GM18909 (cell line): Measurements from ENCODE around the gene AGAP3.

ENCODE experiments used
- ATAC-seq: cut with Tn5 transposase; IDR thresholded peaks from one replicate; pipeline ENCODE4 v1.9.1; 2021; ENCODE audit warnings: mild to moderate bottlenecking; ENCODE audit not compliant: unreplicated experiment, poor library complexity

AGAP3 gene

DNA sequence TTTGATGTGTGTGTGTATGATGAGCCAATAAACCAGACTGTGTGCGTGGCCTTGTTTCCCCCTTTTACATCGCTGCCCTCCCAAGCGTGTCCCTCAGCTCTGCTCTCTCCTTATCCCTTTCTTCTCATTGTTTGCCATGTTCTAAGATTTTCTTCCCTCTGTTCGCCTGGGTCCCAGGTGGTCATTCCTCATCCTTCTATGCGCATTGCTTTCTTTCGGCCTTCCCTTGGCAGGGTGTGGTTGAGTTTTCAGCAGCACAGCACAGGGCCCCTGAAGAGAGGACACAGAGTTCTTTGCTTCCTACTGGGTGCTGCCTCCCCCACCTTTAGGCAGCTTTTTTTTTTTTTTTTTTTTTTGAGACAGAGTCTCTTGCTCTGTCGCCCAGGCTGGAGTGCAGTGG, 58.1 kb downstream of the AGAP3 start:
- no peak for ATAC-seq

DNA sequence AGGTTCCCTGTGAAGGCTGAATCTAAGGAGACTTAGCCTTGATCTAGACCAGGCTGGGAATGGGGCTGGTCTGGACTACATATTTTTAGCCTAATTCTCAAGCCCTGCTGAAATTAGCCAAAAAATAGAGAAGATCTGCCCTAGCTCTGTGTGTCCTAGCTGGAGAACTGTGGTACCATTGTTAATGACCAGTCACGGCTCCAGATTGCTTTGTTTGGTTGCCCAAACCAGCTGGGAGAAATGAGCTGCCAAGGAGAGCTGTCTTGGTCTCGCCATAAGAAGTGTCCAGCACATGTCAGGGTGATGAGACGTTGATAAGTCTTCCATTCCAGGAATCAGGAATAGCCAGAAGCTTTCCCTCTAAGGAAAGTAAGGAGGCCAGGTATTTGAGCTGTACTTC, 60.5 kb downstream of the AGAP3 start:
- ATAC-seq, result no peak

- ATAC-seq, result no peak
Measured at GRCh38 chr7:151148319-151149259, 62.3 kb downstream of the AGAP3 start.

DNA sequence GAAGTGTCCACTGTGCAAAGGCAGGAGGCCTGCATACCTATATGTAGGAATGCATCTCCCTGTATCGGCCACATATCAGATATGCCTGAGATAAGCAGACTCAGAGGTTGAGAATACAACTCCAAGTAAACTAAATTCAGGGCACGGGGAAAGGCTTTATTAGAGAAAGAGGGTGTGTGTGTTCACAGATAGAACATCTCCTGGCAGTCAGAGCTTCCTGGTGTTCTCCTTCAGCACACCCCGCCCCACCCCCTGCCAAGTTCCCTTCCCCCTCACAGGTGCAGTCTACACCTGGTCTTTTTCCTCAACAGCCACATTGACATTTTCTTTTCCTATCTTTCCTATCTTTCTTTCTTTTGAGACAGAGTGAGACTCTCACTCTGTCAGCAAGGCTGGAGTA, 64.1 kb downstream of the AGAP3 start:
- ATAC-seq, result no peak

- no peak for ATAC-seq
Measured at GRCh38 chr7:151152643-151153513, 66.6 kb downstream of the AGAP3 start.

GRCh38 chr7:151157645-151158329, 71.5 kb downstream of the AGAP3 start:
- ATAC-seq, result no peak

DNA sequence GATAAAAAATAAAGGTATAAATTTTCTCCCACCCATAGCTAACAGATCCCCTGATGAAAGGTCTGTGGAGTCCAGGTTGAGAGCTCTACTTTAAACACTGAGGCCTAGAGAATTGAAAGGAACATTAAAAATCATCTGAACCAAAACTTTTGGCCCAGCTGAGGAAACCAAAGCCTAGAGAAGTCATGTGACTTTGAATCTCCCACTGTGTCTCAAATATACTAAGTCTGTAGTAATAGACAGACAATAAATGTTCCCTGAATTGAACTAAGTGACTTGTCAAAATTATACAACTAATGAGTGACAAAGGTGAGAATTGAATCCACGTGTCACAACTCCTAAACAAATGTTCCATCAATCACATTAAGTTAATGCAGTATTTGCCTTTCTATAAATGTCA, 75.5 kb downstream of the AGAP3 start:
- ATAC-seq, result no peak

DNA sequence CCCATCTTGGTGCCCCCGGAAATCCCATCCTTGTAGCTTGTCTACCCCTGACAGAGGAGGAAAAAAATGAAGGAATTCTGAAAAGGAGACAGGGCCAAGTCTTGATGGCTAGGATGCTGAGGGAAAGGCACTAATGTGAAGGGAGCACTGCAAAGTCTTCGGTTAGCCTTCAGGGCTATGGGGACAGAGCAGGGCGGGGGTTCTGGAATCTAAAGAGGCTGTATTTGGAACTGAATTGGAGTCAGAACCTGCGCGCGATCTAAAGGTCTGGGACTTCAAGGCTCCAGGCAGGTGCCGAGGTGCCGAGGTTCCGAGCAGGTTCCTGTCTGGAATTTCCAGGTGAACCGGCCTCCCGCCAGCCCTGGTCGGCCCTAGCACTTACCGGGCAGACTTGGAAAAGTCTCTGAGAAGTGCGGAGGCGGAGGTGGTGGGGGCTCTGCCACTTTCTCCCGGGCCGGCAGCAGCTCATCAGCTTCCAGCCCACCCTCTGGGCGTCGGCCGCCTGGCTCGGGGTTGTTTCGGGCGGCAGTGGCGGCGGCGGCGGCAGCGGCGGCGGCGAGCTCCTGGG, 80.4 kb downstream of the AGAP3 start:
- no peak for ATAC-seq

GRCh38 chr7:151167197-151167961, 81.1 kb downstream of the AGAP3 start, which contains the start of gene GBX1:
Gene GBX1, minus strand, starts transcription at chr7:151167694. Its CDS starts 146 bp downstream, at chr7:151167548.
- no peak for ATAC-seq

DNA sequence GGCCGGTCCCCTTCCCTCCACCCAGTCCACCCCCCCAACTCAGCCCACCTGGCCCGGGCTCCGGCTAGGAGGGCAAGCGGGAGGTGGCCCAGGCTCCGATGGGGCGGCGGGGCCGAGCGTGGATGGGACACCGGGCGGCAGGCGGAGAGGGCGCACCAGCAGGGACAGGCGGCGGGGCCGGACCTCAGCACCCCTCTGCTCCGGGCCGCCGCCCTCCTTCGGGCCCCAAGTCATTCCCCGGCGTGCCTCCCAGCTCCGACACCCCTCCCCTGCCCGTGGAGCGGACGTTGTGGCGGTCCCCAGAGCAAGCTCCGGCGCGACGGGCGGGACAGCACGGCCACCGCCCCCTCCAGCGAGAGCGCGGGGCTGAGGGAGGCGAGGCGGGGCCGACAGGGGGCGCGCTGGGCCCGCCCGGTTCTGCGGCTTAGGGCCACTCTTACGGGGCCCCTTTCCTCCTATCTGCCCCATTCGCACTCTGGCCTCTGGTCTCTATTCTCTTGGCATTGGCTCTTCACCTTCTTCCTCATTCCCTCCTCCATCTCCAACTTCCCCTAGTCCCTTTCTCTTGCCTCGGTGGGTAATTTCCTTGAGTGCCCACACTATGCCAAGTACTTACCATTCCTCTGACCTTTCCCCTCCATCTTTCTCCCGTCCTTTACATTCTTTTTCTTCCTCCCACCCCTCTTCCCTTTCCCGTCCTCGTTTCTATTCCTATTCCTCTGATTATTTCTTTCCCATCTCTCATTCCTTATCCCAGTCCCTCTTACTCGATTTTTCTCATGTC, 81.9 kb downstream of the AGAP3 start:
- ATAC-seq, result no peak

- ATAC-seq, result no peak
Measured at GRCh38 chr7:151168787-151169162, 82.5 kb downstream of the AGAP3 start.

DNA sequence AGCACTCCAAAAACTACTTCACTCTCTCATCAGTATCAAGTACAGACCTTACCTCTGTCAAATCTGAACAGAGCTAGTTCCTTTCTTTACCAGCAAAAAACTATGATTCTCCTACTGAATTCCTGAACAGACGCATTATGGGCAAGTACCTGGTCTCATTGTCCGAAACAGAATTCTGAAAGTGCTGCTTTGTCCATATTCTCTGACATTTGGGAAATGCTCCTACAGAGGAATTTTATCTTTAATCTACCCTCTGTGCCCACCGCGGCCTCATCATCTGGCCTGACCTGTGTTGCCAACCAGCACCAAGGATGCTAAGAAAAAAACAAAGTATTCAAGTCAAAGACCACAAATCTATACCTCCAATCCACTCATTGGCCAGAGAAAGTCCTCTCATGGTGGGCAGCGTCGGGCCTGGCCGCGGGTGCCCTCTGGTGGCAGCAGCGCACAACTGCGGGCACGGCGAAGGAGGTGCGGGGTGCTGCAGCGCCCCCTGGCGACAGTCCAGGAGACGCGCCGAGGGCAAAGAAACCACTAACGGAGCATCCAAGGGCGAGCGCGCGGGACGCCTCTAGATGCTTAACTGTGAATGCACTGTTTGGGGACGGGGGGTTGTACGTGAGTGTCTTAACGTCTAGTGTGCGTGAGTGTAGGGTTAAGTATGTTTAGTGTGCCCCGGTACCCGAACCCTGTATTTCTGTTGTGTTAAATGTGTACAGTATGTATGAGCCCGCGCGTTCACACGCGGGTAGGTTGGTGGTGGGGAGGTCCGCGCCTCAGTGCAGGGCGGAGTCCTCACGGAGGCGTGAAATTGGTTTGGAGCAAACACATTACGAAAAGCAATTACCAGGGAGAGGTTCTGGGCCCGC, 86.2 kb downstream of the AGAP3 start:
- peak; percentile 70 for ATAC-seq

DNA sequence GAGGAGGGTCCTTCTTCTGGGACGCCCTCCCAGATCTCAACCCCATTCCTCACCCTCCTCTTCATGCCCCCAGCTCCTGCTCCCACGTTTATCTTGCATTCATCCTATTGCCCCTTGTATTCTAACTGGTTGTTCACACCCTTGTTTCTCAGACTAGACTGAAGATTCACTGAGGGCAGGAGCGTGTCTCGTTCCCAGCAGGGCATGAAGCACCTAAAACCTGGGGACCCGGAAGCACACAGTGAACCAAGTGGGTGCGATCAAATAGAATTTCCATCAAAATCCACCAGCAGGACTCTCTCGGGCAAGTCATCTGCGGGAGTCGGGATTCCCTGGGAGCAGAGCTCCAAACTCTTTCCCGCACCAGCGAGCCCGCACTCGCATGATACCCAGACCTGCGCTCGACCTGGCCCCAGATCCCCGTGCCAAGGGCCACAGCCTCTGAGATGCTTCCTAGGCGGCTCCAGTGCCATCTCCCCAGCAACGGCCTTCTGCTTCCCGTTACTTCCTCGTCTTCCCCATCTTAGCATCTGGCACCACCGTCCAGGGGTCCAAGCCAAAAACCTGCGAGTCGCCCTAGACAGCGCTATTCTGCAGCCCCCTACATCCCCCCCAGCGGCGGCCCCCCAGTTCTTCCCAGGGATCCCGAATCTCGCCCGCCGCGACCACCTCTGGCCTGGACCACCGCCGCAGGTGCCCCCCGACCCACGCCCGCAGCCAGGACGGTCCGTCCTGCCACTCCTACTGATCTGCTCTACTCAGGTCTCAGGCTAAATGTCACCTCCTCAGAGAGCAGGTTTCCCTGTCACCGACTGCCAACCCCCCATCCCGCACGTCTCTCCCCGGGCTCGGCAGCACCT, 87.3 kb downstream of the AGAP3 start:
- ATAC-seq, result no peak

GRCh38 chr7:151174246-151175046, 88.2 kb downstream of the AGAP3 start:
- no peak for ATAC-seq

- no peak for ATAC-seq
Measured at GRCh38 chr7:151175047-151175792, 88.9 kb downstream of the AGAP3 start.
